Astrocyte (in vitro differentiated cells and primary cell): ENCODE data around the gene SGSM2. TPM values are rescaled to one million over a fixed set of nuclear protein-coding genes. Genes with fewer than 3 reads are reported as not detected.

Source experiments
- DNase-seq: peaks from one replicate; pipeline ENCODE4 v3.0.0-alpha.2; 2010; ENCODE audit warnings: low read depth
- FAIRE-seq: peaks from 2 replicates; lab custom pipeline; 2011; peaks lifted over from hg19 to GRCh38; lab: Jason Lieb, UNC
- H2AFZ ChIP-seq: 2 replicates; pipeline ENCODE4 v1.6.0; 2012; ENCODE audit warnings: low read depth, low read length, inconsistent platforms
- H3K27ac ChIP-seq: 2 replicates; pipeline ENCODE4 v1.5.1; 2011; ENCODE audit warnings: low read depth, low read length, inconsistent platforms
- H3K27me3 ChIP-seq: 2 replicates; pipeline ENCODE4 v1.6.0; 2011; ENCODE audit warnings: low read length, inconsistent platforms; ENCODE audit not compliant: insufficient read depth
- H3K36me3 ChIP-seq: 2 replicates; pipeline ENCODE4 v1.5.1; 2011; ENCODE audit warnings: low read length, inconsistent platforms; ENCODE audit not compliant: insufficient read depth
- H3K4me1 ChIP-seq: 2 replicates; pipeline ENCODE4 v1.5.1; 2011; ENCODE audit warnings: low read length, inconsistent platforms; ENCODE audit not compliant: insufficient read depth
- H3K4me2 ChIP-seq: 2 replicates; pipeline ENCODE4 v1.6.0; 2012; ENCODE audit warnings: low read length, inconsistent platforms
- H3K4me3 ChIP-seq: 2 replicates; pipeline ENCODE4 v1.5.1; 2011; ENCODE audit warnings: low read depth, mild to moderate bottlenecking, low read length, inconsistent platforms; ENCODE audit not compliant: insufficient read depth
- H3K79me2 ChIP-seq: 2 replicates; pipeline ENCODE4 v1.6.0; 2012; ENCODE audit warnings: mild to moderate bottlenecking, low read length, inconsistent platforms; ENCODE audit not compliant: insufficient read depth
- H3K9ac ChIP-seq: 2 replicates; pipeline ENCODE4 v1.6.0; 2012; ENCODE audit warnings: mild to moderate bottlenecking, low read length, inconsistent platforms
- H3K9me3 ChIP-seq: 2 replicates; pipeline ENCODE4 v1.5.1; 2012; ENCODE audit warnings: low read depth, mild to moderate bottlenecking, low read length, inconsistent platforms; ENCODE audit not compliant: insufficient read depth
- H4K20me1 ChIP-seq: 2 replicates; pipeline ENCODE4 v1.6.0; 2012; ENCODE audit warnings: low read length, inconsistent platforms; ENCODE audit not compliant: insufficient read depth
- H3K27ac Mint-ChIP-seq: one replicate; pipeline ENCODE4 v1.8.0; 2021; ENCODE audit warnings: mild to moderate bottlenecking, mixed read lengths; ENCODE audit not compliant: unreplicated experiment
- H3K27me3 Mint-ChIP-seq: one replicate; pipeline ENCODE4 v1.8.0; 2021; ENCODE audit warnings: low read depth, mixed read lengths; ENCODE audit not compliant: unreplicated experiment
- H3K36me3 Mint-ChIP-seq: one replicate; pipeline ENCODE4 v1.8.0; 2021; ENCODE audit warnings: low read depth, mixed read lengths; ENCODE audit not compliant: unreplicated experiment
- H3K4me1 Mint-ChIP-seq: one replicate; pipeline ENCODE4 v1.8.0; 2021; ENCODE audit warnings: low read depth, mixed read lengths; ENCODE audit not compliant: unreplicated experiment
- H3K4me3 Mint-ChIP-seq: one replicate; pipeline ENCODE4 v1.8.0; 2021; ENCODE audit warnings: mild to moderate bottlenecking, moderate library complexity, mixed read lengths; ENCODE audit not compliant: unreplicated experiment
- H3K9me3 Mint-ChIP-seq: one replicate; pipeline ENCODE4 v1.8.0; 2021; ENCODE audit warnings: mild to moderate bottlenecking, mixed read lengths; ENCODE audit not compliant: unreplicated experiment
- EZH2 ChIP-seq: IDR thresholded peaks from 2 replicates; pipeline ENCODE4 v1.6.1; 2012; ENCODE audit warnings: mild to moderate bottlenecking, low read length, inconsistent platforms; ENCODE audit not compliant: insufficient read depth
- total RNA-seq: library from RNA; stranded (reverse); gene quantifications from 2 replicates; pipeline ENCODE4 v1.2.1, GENCODE V29; 2021
- TF ChIP-seq, protein P1 (sequence below): IDR thresholded peaks from 2 replicates; pipeline ENCODE4 v1.5.1; 2011; ENCODE audit warnings: low read depth, mild to moderate bottlenecking, inconsistent platforms, low read length, moderate library complexity; ENCODE audit not compliant: insufficient read depth

Gene SGSM2
- total RNA-seq, 1 donor from 2014 or later: 62.1 TPM

DNA sequence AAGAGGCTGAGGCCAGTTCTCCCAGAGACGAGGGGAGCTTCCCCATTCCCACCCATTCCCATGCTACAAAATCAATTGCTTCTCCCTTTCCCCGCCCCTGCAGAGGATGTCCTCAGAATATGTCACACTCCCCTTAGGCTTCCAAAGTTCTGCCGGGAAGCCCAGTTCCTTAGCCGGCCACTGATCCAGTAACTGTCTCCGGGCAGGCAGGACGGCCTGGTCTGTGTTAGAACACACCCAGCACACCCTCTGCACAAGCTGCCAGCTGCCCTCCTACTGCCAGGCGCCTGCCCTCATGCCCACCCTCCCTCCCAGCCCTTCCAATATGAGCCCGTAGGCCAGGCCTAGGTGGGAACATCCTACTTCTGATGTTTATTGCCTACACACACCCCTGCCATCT, 31.1 kb downstream of the SGSM2 start:
- no peak overlapping the region for H3K4me2 ChIP-seq
- no peaks in the 10 kb centered on the region for H3K4me1 ChIP-seq
- no peak for TF ChIP-seq EZH2
- TF ChIP-seq, protein P1, sequence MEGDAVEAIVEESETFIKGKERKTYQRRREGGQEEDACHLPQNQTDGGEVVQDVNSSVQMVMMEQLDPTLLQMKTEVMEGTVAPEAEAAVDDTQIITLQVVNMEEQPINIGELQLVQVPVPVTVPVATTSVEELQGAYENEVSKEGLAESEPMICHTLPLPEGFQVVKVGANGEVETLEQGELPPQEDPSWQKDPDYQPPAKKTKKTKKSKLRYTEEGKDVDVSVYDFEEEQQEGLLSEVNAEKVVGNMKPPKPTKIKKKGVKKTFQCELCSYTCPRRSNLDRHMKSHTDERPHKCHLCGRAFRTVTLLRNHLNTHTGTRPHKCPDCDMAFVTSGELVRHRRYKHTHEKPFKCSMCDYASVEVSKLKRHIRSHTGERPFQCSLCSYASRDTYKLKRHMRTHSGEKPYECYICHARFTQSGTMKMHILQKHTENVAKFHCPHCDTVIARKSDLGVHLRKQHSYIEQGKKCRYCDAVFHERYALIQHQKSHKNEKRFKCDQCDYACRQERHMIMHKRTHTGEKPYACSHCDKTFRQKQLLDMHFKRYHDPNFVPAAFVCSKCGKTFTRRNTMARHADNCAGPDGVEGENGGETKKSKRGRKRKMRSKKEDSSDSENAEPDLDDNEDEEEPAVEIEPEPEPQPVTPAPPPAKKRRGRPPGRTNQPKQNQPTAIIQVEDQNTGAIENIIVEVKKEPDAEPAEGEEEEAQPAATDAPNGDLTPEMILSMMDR: no peak
- H3K4me1 Mint-ChIP-seq: no peaks in the 10 kb centered on the region
- peaks cover 30% of the 10 kb centered on the region for H4K20me1 ChIP-seq
- no peaks in the 10 kb centered on the region for H3K27me3 ChIP-seq
- no peak overlapping the region for H2AFZ ChIP-seq
- H3K79me2 ChIP-seq: no peaks in the 10 kb centered on the region
- no peaks in the 10 kb centered on the region for H3K27me3 Mint-ChIP-seq
- H3K9ac ChIP-seq: no peak overlapping the region
- no peak overlapping the region for H3K4me3 Mint-ChIP-seq
- no peak overlapping the region for H3K4me3 ChIP-seq
- peaks cover 15% of the 10 kb centered on the region for H3K36me3 Mint-ChIP-seq
- no peak for FAIRE-seq
- no peaks in the 10 kb centered on the region for H3K9me3 Mint-ChIP-seq
- DNase-seq: no peak
- no peaks in the 10 kb centered on the region for H3K9me3 ChIP-seq
- H3K27ac Mint-ChIP-seq: no peak overlapping the region
- H3K27ac ChIP-seq: no peak overlapping the region
- no peaks in the 10 kb centered on the region for H3K36me3 ChIP-seq

GRCh38 chr17:2369039-2369438, 31.7 kb downstream of the SGSM2 start:
- H3K27me3 Mint-ChIP-seq: no peaks in the 10 kb centered on the region
- H3K4me3 ChIP-seq: no peak overlapping the region
- FAIRE-seq (no peak), DNase-seq (no peak)
- no peaks in the 10 kb centered on the region for H3K4me1 Mint-ChIP-seq
- peaks cover 17% of the 10 kb centered on the region for H3K36me3 Mint-ChIP-seq
- H3K36me3 ChIP-seq: peaks cover 2% of the 10 kb centered on the region
- no peaks in the 10 kb centered on the region for H3K27me3 ChIP-seq
- H4K20me1 ChIP-seq: peaks cover 28% of the 10 kb centered on the region
- H3K79me2 ChIP-seq: no peaks in the 10 kb centered on the region
- no peaks in the 10 kb centered on the region for H3K9me3 ChIP-seq
- H3K9ac ChIP-seq: no peak overlapping the region
- H3K9me3 Mint-ChIP-seq: no peaks in the 10 kb centered on the region
- H3K27ac ChIP-seq: no peak overlapping the region
- H2AFZ ChIP-seq: no peak overlapping the region
- H3K27ac Mint-ChIP-seq: no peak overlapping the region
- no peaks in the 10 kb centered on the region for H3K4me1 ChIP-seq
- TF ChIP-seq, protein P1: no peak
- TF ChIP-seq EZH2: no peak
- no peak overlapping the region for H3K4me3 Mint-ChIP-seq
- H3K4me2 ChIP-seq: no peak overlapping the region

DNA sequence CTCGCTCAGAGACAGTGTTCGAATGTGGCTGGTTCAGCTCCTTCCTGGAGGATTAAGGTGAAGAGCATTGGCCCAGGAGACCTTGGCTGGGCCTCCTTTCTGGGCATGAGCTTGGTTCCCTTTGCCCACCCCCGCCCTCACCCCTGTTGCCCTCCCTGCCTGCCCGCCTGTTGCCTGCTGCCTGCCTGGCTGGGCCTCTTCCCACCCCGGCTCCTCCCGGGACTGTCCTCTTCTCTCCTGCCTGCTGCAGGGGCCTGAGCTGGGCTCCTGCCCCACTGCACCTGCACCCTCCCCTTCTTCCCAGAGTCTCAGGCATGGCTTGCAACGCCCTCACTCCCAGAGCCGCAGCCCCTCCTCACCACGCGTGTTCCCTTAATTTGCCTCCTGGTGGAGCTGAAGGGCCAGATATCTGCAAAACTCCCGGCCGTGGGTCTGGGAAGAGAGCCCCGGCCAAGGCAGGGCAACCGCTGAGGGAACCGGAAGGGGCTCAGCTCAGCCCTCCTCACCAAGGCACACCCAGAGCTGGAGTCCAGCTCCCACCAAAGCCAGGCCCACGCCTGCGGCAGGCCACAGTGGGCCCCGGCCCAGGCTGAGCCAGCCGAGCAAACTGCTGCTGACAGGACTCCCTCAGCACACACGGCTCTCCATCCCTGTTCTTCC, 32.4 kb downstream of the SGSM2 start:
- Histone ChIP-seq H3K27me3 (no peaks in the 10 kb centered on the region), H3K27ac (no peak overlapping the region), H3K4me1 (no peaks in the 10 kb centered on the region), H3K4me3 (no peak overlapping the region), H3K9me3 (no peaks in the 10 kb centered on the region), H4K20me1 (peaks cover 25% of the 10 kb centered on the region), H3K79me2 (no peaks in the 10 kb centered on the region), H3K36me3 (peaks cover 2% of the 10 kb centered on the region), H3K4me2 (no peak overlapping the region), H2AFZ (no peak overlapping the region), H3K9ac (no peak overlapping the region)
- Mint-ChIP-seq H3K4me1 (no peaks in the 10 kb centered on the region), H3K27ac (peak overlapping the region; percentile 53), H3K9me3 (no peaks in the 10 kb centered on the region), H3K4me3 (no peak overlapping the region), H3K36me3 (peaks cover 14% of the 10 kb centered on the region), H3K27me3 (no peaks in the 10 kb centered on the region)
- DNase-seq: no peak
- FAIRE-seq: no peak
- TF ChIP-seq, protein P1: no peak
- TF ChIP-seq EZH2: no peak
